HG03064 (cell line): ENCODE measurements around the gene NINJ2.

ENCODE experiments used
- ATAC-seq: cut with Tn5 transposase; IDR thresholded peaks from one replicate; pipeline ENCODE4 v1.9.1; 2021; ENCODE audit warnings: low read depth; ENCODE audit not compliant: unreplicated experiment

Gene NINJ2

DNA sequence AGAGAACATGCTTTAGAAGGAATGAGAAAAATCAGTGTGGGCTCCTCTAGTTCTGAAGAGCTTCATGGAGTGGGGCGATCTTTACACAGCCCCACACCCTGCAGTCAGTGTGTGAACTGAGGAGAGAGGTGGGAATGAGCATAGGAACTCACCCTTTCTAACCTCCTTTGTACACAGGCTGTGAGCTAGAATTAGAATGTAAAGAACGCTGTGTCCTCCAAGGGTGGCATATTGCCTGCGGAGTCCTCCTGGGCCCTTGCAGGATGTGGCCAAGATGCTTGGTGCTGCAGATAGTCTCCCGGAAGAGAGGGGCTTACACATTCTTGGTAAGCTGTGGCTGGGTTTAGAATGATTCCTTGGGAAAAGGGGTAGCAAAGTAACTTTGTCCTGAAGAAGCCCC, 43.9 kb downstream of the NINJ2 start:
- ATAC-seq = no peak

DNA sequence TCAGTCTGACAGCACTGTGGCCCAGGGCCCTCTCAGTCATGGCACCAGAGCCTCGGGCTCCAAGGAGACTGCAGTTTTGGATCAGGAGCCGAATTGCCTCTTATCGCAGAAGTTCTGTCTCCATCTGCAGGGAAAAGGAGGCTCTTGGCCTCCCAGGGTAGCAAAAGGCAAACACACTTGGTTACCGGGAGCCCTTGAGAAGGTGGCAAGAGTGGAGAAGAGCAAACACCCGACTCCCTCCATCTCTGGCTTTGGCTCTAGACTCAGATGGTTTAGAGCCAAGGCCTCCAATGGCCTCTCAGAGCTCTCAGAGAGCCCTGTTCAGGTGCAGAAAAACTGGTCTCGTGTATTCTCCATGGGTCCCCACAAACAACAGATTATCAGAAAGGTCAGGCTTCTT, 44.6 kb downstream of the NINJ2 start:
- no peak for ATAC-seq

DNA sequence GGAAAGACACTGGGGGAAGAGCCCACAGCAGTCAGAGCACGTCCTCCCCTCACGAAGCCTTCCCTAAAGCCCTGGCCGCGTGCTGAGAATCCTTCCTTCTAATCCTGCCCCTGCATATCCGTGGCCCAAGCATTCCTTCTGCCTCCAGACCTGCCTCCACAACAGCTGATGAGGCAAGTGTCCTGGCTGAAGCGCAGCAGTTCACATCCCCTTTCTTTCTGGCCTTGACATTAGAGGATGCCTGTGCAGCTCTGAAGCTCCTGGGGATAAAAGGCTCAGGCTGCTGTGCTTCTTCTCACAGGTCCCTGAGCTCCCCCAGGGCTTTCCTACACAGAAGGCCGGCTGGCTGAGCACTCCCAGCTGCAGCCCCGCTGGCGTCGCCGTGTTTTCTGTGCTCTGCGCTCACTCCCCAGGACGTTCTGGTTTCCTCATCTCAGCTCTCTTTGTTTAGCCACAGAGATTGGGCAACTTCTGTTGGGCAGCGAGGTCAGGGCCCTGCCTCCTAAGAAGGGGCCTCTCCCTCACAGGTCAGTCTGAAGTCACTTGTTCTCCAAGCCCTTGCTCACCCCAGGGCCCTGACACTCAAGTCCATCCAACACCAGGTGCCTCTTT, 45.8 kb downstream of the NINJ2 start:
- no peak for ATAC-seq

- no peak for ATAC-seq
Observed at GRCh38 chr12:615620-616019, 47.6 kb downstream of the NINJ2 start.

GRCh38 chr12:614411-614970, 48.8 kb downstream of the NINJ2 start:
- no peak for ATAC-seq

GRCh38 chr12:613996-614395, 49.2 kb downstream of the NINJ2 start:
- ATAC-seq = no peak

- ATAC-seq = no peak
Observed at GRCh38 chr12:612886-613285, 50.4 kb downstream of the NINJ2 start.

- no peak for ATAC-seq
Observed at GRCh38 chr12:612293-612692, 51.0 kb downstream of the NINJ2 start.

DNA sequence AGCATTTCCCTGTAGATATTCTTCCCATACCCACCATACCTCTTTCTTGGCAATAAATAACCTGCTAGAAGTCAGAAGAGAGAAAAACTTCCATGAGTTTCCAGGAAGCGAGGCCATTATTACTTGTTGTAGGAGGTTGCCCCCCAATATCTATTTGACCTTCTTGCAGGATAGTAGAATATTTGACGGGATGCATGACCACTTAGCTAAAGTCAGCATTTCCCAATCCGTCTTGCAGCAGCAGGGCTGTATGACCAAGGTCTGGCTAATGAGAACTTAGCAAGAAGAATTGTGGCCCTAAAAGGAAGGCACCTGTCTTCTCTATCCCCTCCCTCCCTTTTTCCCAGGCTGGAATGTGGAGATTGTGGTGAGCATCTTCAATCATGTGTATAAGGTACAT, 51.5 kb downstream of the NINJ2 start:
- ATAC-seq = no peak

- no peak for ATAC-seq
Observed at GRCh38 chr12:608921-609320, 54.3 kb downstream of the NINJ2 start.

GRCh38 chr12:608413-608812, 54.8 kb downstream of the NINJ2 start:
- ATAC-seq = no peak

GRCh38 chr12:607541-608001, 55.7 kb downstream of the NINJ2 start:
- no peak for ATAC-seq

GRCh38 chr12:604956-605355, 58.3 kb downstream of the NINJ2 start:
- no peak for ATAC-seq

GRCh38 chr12:602700-603068, 60.6 kb downstream of the NINJ2 start:
- ATAC-seq = no peak

DNA sequence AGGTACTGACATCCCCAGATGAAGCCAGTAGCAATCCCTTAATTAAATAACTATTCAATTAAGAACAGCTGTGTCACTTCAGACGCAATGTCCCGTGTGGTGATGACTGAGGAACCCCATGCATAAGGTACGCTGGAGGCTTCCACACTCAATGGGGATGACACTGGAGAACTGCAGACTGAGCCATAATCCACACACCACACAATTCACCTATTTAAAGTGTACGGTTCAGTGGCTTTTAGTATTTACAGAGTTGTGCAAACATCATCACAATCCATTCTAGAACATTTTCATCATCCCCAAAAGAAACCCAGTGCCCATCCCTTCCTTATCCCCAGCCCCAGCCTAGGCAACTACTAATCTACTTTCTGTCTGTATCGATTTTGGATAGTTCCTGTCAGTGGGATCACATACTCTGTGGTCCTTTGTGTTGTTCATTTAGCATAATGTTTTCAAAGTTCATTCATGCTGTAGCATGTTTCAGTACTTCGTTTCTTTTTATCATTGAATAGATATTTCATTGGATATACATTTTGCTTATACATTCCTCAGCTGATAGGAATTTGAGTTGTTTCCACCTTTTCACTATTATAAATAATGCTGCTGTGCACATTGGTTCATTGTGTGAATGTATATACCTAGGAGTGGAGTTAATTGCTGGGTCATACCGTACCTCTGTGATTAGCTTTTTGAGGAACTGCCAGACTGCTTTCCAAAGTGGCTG, 61.1 kb downstream of the NINJ2 start:
- no peak for ATAC-seq

GRCh38 chr12:599756-600155, 63.5 kb downstream of the NINJ2 start:
- ATAC-seq = no peak

- ATAC-seq = no peak
Observed at GRCh38 chr12:597926-598568, 65.2 kb downstream of the NINJ2 start.

- no peak for ATAC-seq
Observed at GRCh38 chr12:593396-594270, 69.6 kb downstream of the NINJ2 start.

GRCh38 chr12:592024-592505, 71.2 kb downstream of the NINJ2 start:
- ATAC-seq = no peak

- no peak for ATAC-seq
Observed at GRCh38 chr12:591167-592023, 71.8 kb downstream of the NINJ2 start.
